LNCAP (cell line): ENCODE measurements around the gene WNT7A.

Experiments used
- TF ChIP-seq, protein P1 (sequence below): fragments of 450-650 bp; IDR thresholded peaks from 2 replicates; pipeline ENCODE4 v1.5.1; 2017; ENCODE audit warnings: mild to moderate bottlenecking

The WNT7A gene

DNA sequence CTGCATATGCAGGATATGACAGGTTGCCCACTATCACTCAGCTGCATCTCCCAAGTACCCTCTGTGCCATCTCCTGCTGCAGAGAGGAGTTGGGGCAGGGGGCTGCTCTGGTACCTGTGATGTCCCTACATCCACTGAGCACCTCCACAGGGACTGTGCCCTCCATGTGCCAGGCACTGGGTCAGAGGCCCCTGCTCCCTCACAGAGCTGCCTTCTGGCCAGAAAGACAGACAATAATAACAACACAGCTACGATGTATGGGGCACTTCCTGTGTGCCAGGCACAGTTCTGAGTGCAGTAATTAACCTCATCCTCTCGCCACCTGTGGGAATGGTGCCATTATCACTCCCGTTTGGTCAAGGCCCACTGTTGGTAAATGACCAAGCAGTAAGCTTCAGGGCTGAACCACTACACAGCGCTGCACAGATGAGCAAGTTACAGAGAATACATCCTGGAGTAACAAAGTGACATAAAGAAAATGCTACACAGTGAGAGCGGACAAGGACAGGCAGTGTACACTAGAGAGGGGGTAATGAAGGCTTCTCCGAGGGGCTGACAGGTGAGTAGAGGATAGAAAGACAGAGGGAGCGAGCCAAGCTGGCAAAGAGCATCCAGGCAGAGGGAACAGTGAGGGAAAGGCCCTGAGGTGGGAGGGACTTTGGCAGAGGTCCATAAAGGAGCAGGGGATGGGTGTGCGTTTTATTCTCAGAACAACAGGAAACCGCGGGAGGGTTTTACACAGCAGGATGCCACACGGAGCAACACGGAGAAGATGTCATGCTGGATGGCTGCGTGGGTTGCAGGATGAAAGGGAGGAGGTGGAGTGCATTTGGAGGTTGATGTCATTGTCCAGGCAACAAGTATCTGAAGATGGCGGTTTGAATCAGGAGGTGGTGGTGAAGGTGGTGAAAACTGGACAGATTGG lies 13.6 kb downstream of the WNT7A start:
- TF ChIP-seq, protein P1, sequence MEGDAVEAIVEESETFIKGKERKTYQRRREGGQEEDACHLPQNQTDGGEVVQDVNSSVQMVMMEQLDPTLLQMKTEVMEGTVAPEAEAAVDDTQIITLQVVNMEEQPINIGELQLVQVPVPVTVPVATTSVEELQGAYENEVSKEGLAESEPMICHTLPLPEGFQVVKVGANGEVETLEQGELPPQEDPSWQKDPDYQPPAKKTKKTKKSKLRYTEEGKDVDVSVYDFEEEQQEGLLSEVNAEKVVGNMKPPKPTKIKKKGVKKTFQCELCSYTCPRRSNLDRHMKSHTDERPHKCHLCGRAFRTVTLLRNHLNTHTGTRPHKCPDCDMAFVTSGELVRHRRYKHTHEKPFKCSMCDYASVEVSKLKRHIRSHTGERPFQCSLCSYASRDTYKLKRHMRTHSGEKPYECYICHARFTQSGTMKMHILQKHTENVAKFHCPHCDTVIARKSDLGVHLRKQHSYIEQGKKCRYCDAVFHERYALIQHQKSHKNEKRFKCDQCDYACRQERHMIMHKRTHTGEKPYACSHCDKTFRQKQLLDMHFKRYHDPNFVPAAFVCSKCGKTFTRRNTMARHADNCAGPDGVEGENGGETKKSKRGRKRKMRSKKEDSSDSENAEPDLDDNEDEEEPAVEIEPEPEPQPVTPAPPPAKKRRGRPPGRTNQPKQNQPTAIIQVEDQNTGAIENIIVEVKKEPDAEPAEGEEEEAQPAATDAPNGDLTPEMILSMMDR = no peak

DNA sequence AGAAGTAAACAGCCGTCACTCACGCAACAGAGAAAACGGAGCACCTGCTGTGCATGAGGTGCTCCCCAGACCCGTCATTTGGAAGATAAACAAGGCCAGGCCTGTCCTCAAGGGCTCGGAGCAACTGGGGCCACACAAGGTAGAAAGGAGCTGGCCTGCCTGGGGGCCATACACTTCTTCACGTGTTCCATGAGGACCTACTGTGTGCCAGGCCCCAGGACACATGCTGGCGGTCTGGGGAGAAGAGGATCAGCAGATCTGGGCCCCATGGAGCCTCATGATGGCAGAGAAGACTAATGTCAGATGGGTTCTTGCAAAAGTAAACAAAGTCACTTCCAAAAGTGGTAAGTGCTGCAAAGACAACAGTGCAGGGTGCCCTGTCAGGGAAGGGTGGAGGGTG lies 14.3 kb downstream of the WNT7A start:
- TF ChIP-seq, protein P1 = no peak

DNA sequence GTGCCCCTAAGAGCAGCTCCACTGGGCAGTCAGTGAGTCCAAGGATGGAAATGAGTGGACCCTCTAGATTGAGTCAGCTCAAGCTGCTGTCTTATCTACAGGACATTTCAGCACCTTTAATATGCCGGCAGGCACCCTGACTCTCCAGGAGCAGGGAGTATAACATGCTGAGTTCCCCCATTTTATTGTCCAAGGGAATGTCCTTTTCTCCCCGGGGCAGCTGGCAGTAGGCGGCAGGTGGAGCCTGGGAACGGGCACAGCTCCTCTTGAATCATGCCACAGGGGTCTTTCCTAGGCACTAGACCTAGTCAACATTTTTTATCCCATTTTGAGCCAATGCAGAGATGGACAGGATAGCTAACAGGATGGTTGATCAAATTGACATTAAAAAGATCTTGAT lies 14.8 kb downstream of the WNT7A start:
- TF ChIP-seq, protein P1 = no peak

DNA sequence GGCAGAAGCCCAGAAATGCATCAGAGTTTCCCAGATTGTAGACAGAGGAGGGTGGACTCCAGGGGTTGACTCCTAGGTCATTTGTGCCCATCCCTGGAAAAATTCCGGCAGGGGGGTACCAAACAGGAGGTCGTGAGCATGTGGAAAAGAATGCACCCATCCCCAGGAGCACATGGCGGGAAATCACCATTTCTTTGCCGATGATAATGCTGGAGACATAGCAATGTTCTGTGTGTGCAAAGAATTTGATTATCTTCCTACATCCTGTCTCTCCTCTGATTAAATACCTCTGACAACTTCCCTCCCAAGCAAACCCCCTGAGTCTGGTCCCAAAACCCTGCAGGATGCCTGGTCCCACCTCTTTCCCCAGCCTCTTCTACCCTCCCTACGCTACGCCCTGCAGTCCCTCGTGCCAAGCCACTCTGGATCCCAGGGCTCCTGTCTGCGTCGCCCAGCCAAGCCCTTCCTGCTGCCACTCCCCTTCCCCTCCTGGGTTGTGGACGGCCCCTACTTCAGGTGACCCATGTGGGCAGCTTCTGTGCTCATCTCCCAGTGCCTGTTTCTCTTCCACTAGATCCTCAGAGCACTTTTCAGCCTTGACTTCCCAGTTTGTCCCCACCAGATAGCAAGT lies 15.8 kb downstream of the WNT7A start:
- TF ChIP-seq, protein P1 = no peak

DNA sequence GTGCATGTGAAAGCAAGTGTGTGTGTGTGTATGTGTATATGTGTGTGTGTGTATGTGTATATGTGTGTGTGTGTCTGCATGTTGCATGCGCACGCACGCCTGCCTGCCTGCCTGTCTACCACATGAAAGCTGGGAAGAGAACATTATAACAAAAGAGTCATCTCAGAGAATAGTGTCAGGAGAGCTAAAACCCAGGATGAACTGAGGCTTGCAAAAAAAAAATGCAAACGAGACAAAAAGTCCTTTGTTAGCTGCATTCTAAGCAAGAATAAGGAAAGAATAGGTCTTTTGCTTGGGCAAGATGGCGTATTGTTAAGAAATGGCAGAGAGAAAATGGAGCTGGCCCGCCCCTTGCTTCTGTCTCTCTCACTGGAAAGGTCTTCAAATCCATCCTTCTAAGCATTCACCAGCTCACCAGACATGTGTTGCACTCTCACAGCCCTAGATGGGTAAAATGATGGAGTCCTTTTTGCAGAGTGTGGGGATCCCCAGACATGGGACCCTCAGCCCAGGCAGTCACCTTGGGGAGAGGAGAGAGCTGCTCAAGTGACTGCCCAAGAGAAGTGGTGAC lies 16.4 kb downstream of the WNT7A start:
- TF ChIP-seq, protein P1 = no peak

DNA sequence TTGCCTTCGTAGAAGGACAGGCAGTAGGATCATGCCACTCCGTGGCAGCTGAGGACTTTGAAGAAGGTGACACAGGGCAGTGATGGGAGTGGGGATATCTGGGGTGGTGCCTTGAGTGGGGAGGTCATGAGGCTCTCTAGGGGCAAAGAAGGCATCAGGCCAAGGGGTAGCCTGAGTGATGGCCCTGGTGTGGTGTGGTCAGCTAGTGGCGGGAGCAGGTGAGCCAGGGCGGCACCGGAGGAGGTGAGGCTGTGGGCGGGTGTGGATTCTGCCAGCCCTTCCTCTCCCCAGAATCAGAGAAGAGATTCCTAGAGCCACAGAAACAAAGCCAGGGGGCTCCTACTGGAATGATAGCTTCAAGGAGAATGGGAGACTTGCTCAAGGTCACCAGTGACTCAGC lies 18.4 kb downstream of the WNT7A start:
- TF ChIP-seq, protein P1 = no peak

DNA sequence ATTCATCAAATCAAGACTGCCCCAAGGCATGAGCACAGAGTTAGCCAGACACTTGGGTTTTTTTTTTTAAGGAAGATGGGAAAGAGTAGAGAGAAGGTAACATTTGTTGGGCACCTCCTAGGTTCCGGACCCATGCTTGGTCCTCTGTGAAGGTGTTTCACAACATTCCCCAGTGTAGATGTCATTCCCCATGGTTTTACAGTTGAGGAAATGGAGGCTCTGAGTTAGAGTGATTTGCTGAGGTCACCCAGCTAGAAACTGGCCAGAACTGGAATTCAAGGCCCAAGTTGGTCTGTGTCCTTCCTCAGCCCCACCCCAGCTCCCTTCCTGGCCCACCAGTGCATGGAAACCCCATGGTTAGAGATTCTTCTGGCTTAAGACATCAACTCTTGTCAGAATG lies 19.9 kb downstream of the WNT7A start:
- TF ChIP-seq, protein P1 = no peak
